ENCODE results near the gene TIGD1.

The TIGD1 gene

DNA sequence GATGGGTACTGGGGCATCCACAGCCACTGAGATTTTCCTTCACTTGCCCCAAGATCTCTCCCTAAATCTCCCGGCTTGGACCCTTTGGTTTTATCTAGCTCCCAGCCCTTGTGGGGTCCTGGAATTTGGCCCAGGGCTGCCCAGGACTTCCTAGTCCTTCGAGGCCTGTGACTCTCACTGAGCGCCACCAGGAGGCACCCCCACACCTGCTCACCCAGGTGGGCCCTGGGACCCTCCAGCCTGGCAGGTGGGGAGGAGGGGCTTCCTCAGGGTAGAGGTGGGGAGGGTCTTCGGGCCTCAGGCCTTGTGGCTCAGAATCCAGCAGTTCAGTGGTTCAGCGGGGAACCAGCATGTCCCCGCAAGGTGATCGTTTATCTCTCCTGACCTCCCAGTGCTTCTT is 42.1 kb downstream of the TIGD1 start:
- DNase-seq (ENCODE audit: low spot score in 2 of 2) = no peak
- H3K9me3 Mint-ChIP-seq = no peaks in the 10 kb centered on the region
- no peak overlapping the region for H3K4me3 Mint-ChIP-seq
- ATAC-seq = no peak
- H3K4me1 Mint-ChIP-seq = peaks cover 11% of the 10 kb centered on the region
- no peak overlapping the region for H3K27ac Mint-ChIP-seq
- H3K36me3 Mint-ChIP-seq = no peaks in the 10 kb centered on the region

DNA sequence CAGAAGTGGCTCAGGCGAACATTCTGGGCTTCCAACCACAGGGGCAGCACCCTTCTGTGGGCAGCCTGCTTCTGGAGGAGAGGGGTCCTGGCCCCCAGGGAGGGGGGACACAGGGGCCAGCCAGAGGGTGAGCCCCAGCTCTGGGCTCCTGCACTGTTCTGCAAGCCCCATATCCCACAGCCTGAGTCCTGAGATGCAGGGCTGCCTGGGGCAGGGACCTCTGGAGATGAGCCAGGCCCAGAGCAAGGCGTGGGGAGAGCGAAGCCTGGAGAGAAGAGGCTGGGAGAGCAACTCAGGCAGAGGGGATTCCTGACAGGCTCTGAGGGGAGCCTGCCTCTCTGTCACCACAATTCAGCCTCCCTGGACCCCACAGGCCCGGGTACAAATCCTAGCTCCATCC is 43.6 kb downstream of the TIGD1 start:
- no peak for ATAC-seq
- no peaks in the 10 kb centered on the region for H3K9me3 Mint-ChIP-seq
- H3K4me1 Mint-ChIP-seq = peaks cover 17% of the 10 kb centered on the region

GRCh38 chr2:232505856-232506255 is 44.5 kb downstream of the TIGD1 start:
- H3K36me3 Mint-ChIP-seq = no peaks in the 10 kb centered on the region
- H3K27ac Mint-ChIP-seq = no peak overlapping the region
- no peak for DNase-seq (ENCODE audit: low spot score in 2 of 2)
- peaks cover 17% of the 10 kb centered on the region for H3K4me1 Mint-ChIP-seq
- no peak overlapping the region for H3K4me3 Mint-ChIP-seq
- ATAC-seq = no peak
- H3K9me3 Mint-ChIP-seq = no peaks in the 10 kb centered on the region

More for the DNA sequence above, 43.6 kb downstream of the TIGD1 start:
- no peak overlapping the region for H3K4me3 Mint-ChIP-seq
- DNase-seq (ENCODE audit: low spot score in 2 of 2) = no peak
- H3K27ac Mint-ChIP-seq = no peak overlapping the region
- H3K36me3 Mint-ChIP-seq = no peaks in the 10 kb centered on the region

DNA sequence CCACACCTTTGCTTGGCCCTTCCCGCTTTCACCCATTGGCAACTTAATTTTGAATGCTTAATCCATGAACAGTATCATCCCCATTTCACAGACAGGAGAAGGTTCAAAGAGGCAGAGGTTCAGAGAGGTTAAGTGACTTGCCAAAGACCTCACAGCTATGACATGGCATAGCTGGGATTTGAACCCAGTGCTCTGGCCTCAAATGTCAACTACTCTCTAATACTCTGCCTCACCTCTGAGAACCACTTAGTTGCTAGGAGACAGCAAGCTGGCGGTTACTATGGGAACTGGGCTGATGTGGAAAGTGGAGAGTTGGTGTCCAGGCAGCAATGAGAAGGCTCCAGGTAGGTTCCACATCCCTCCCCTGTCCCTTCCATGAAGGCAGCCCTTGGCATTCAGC is 45.9 kb downstream of the TIGD1 start:
- Mint-ChIP-seq H3K4me1 (peaks cover 17% of the 10 kb centered on the region), H3K27ac (no peak overlapping the region), H3K36me3 (no peaks in the 10 kb centered on the region), H3K4me3 (peak overlapping the region; percentile 60), H3K9me3 (no peaks in the 10 kb centered on the region)
- no peak for ATAC-seq
- DNase-seq (ENCODE audit: low spot score in 2 of 2) = no peak

DNA sequence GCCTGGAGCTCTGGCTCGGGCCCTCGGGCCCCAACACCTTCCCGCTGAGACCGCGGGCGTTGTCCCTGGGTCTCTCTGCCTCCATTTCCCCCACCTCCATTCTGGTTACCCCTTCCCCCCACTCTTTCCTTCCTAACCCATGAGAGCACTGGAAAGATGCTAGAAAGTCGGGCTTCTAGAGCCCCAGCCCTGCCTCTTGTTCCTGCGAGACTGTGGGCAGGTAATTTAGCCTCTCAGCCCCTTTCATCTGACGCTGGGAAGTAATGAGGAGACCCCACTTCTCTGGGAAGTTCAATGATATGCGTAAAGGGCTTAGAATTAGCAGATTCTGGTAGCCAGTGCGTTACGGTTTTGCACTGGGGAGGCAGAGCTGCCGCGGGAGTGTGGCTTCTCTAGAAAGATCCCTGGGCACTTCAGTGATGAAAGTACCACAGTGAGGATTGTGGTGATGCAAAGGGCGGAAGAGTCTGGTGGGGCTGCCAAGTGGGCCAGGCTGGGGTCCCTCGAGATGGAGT is 46.5 kb downstream of the TIGD1 start:
- H3K4me1 Mint-ChIP-seq = peaks cover 17% of the 10 kb centered on the region
- DNase-seq (ENCODE audit: low spot score in 2 of 2) = no peak
- H3K9me3 Mint-ChIP-seq = no peaks in the 10 kb centered on the region
- H3K27ac Mint-ChIP-seq = no peak overlapping the region
- H3K36me3 Mint-ChIP-seq = no peaks in the 10 kb centered on the region
- H3K4me3 Mint-ChIP-seq = peak overlapping the region; percentile 60
- ATAC-seq = no peak

- peak overlapping the region; percentile 60 for H3K4me3 Mint-ChIP-seq
- H3K27ac Mint-ChIP-seq = no peak overlapping the region
- H3K9me3 Mint-ChIP-seq = no peaks in the 10 kb centered on the region
- no peaks in the 10 kb centered on the region for H3K36me3 Mint-ChIP-seq
- DNase-seq (ENCODE audit: low spot score in 2 of 2) (peak in 1 of 2 donors; percentile 32), ATAC-seq (peak; percentile 26)
- H3K4me1 Mint-ChIP-seq = peaks cover 17% of the 10 kb centered on the region
Observed at GRCh38 chr2:232502911-232503808, 47.2 kb downstream of the TIGD1 start.

DNA sequence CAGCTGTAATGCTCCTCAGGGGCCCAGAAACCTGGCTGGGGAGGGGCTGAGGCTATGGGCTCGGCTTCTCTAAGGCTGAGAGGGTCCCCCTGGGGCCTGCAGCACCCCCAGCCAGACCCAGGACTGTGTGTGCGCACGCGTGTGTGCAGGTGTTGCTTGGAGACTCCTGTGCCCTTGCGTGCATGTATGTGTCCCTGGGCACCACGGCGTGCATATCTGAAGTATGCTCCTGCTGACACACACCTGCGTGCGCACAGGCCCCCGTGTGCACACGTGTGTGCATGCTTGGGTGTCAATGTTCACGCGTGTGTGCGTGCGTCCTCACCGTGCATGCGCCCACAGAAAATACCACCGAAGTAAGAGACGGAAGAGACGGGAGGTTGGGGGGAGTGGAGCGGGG is 47.8 kb downstream of the TIGD1 start:
- Mint-ChIP-seq H3K4me1 (peaks cover 17% of the 10 kb centered on the region), H3K9me3 (no peaks in the 10 kb centered on the region), H3K4me3 (peak overlapping the region; percentile 60), H3K36me3 (no peaks in the 10 kb centered on the region), H3K27ac (no peak overlapping the region)
- ATAC-seq = no peak
- DNase-seq (ENCODE audit: low spot score in 2 of 2) = no peak

GRCh38 chr2:232501794-232502390 is 48.5 kb downstream of the TIGD1 start:
- Mint-ChIP-seq H3K9me3 (no peaks in the 10 kb centered on the region), H3K4me3 (no peak overlapping the region), H3K27ac (no peak overlapping the region), H3K4me1 (peaks cover 17% of the 10 kb centered on the region), H3K36me3 (no peaks in the 10 kb centered on the region)
- DNase-seq (ENCODE audit: low spot score in 2 of 2) (no peak), ATAC-seq (no peak)

GRCh38 chr2:232501331-232501771 is 49.0 kb downstream of the TIGD1 start:
- Mint-ChIP-seq H3K9me3 (no peaks in the 10 kb centered on the region), H3K27ac (no peak overlapping the region), H3K4me1 (peaks cover 17% of the 10 kb centered on the region), H3K4me3 (no peak overlapping the region), H3K36me3 (no peaks in the 10 kb centered on the region)
- DNase-seq (ENCODE audit: low spot score in 2 of 2) (no peak), ATAC-seq (no peak)

GRCh38 chr2:232498452-232498851 is 51.9 kb downstream of the TIGD1 start:
- no peak for ATAC-seq
- Mint-ChIP-seq H3K4me3 (no peak overlapping the region), H3K27ac (no peak overlapping the region), H3K4me1 (peaks cover 6% of the 10 kb centered on the region), H3K36me3 (no peaks in the 10 kb centered on the region), H3K9me3 (no peaks in the 10 kb centered on the region)
- DNase-seq (ENCODE audit: low spot score in 2 of 2) = no peak
